ENCODE data around the gene RPUSD1. TPM values are rescaled to one million over a fixed set of nuclear protein-coding genes. Genes with fewer than 3 reads are reported as not detected.
"Not testable (repeated sequence)": the region's sequence is repeated elsewhere in the genome, so short reads cannot be mapped to it uniquely, and the experiment has no call there.

RPUSD1 gene
- total RNA-seq, 4 donors from 2014 or later = 5.9 to 80.0 (median 16.7) TPM

GRCh38 chr16:777826-778225 lies 10.4 kb downstream of the RPUSD1 start:
- Histone ChIP-seq H3K4me1 (no peaks in the 10 kb centered on the region), H3K27ac (no peak overlapping the region), H3K4me3 (no peak overlapping the region), H3K36me3 (no peaks in the 10 kb centered on the region), H3K9me3 (no peaks in the 10 kb centered on the region), H3K27me3 (no peaks in the 10 kb centered on the region)
- intact Hi-C loops (cut with DNase I; ENCODE audit: low total_unique reads) = no loop called here
- no peak for DNase-seq
- TF ChIP-seq POLR2A (IDR thresholded peaks at IDR 0.05) (no peak), CTCF (IDR thresholded peaks at IDR 0.05) (no peak)

- Histone ChIP-seq H3K9me3 (no peaks in the 10 kb centered on the region), H3K4me1 (no peaks in the 10 kb centered on the region), H3K36me3 (no peaks in the 10 kb centered on the region), H3K4me3 (no peak overlapping the region), H3K27ac (no peak overlapping the region), H3K27me3 (no peaks in the 10 kb centered on the region)
- TF ChIP-seq CTCF (IDR thresholded peaks at IDR 0.05) = no peak
- TF ChIP-seq POLR2A (IDR thresholded peaks at IDR 0.05) = no peak
- intact Hi-C loops (cut with DNase I; ENCODE audit: low total_unique reads) = no loop called here
- DNase-seq = no peak
These were observed 11.4 kb downstream of the RPUSD1 start for GRCh38 chr16:776824-777223.

- H3K4me3 ChIP-seq; DNase-seq; H3K27me3 ChIP-seq; H3K4me1 ChIP-seq; H3K9me3 ChIP-seq; intact Hi-C loops (cut with DNase I; ENCODE audit: low total_unique reads); H3K36me3 ChIP-seq; H3K27ac ChIP-seq: not testable (repeated sequence)
These were observed 11.9 kb downstream of the RPUSD1 start for GRCh38 chr16:776298-776697.

- no peak for TF ChIP-seq POLR2A (IDR thresholded peaks at IDR 0.05)
- TF ChIP-seq CTCF (IDR thresholded peaks at IDR 0.05) = no peak
- Histone ChIP-seq H3K4me3 (no peak overlapping the region), H3K4me1 (no peaks in the 10 kb centered on the region), H3K27ac (no peak overlapping the region), H3K36me3 (no peaks in the 10 kb centered on the region), H3K9me3 (no peaks in the 10 kb centered on the region), H3K27me3 (no peaks in the 10 kb centered on the region)
- intact Hi-C loops (cut with DNase I; ENCODE audit: low total_unique reads) = no loop called here
- no peak for DNase-seq
These were observed 12.9 kb downstream of the RPUSD1 start for GRCh38 chr16:775236-775796.

GRCh38 chr16:774086-775001 lies 13.8 kb downstream of the RPUSD1 start:
- Histone ChIP-seq H3K9me3 (no peaks in the 10 kb centered on the region), H3K4me1 (no peaks in the 10 kb centered on the region), H3K4me3 (no peak overlapping the region), H3K36me3 (no peaks in the 10 kb centered on the region), H3K27ac (no peak overlapping the region), H3K27me3 (no peaks in the 10 kb centered on the region)
- intact Hi-C loops (cut with DNase I; ENCODE audit: low total_unique reads) = no loop called here
- DNase-seq = no peak
- TF ChIP-seq POLR2A (IDR thresholded peaks at IDR 0.05) (no peak), CTCF (IDR thresholded peaks at IDR 0.05) (no peak)

Data from uterus (tissue), 4 donors.